Vagina (tissue), 2 donors: ENCODE data around the gene CDKN1B. TPM values are rescaled to one million over a fixed set of nuclear protein-coding genes. Genes with fewer than 3 reads are reported as not detected.

ENCODE experiments used
- DNase-seq, 2 donors: peaks; one replicate each; pipeline ENCODE4 v3.0.0-alpha.2; 2017; ENCODE audit errors: extremely low spot score in 2 of 2
- H3K27ac ChIP-seq: fragments of 200-600 bp; sonication (generic); one replicate; pipeline ENCODE4 v1.5.1; 2019
- H3K27me3 ChIP-seq: fragments of 200-600 bp; sonication (generic); one replicate; pipeline ENCODE4 v1.5.1; 2019
- H3K36me3 ChIP-seq, 2 donors: fragments of 200-600 bp; sonication (generic); one replicate each; pipeline ENCODE4 v1.5.1; 2017 to 2019
- H3K4me1 ChIP-seq: fragments of 200-600 bp; sonication (generic); one replicate; pipeline ENCODE4 v1.5.1; 2019
- H3K4me3 ChIP-seq, 2 donors: fragments of 200-600 bp; sonication (generic); 1 replicate in 1 of 2; 2 replicates in 1 of 2; pipeline ENCODE4 v1.5.1; 2016 to 2019
- H3K9me3 ChIP-seq: fragments of 200-600 bp; sonication (generic); one replicate; pipeline ENCODE4 v1.5.1; 2019
- CTCF ChIP-seq, 3 experiments: fragments of 450-650 bp in 2 of 3; fragments of 200-600 bp in 1 of 3; sonication (generic) in 1 of 3; IDR thresholded peaks; one replicate each; pipeline ENCODE4 v1.5.1; 2017 to 2019; ENCODE audit warnings: antibody characterized with exemption in 3 of 3, mild to moderate bottlenecking in 2 of 3, moderate library complexity in 2 of 3
- POLR2A ChIP-seq, 2 donors: fragments of 450-650 bp; IDR thresholded peaks; one replicate each; pipeline ENCODE4 v1.6.1; 2017; ENCODE audit warnings: antibody characterized with exemption in 2 of 2, mild to moderate bottlenecking in 2 of 2, moderate library complexity in 2 of 2
- POLR2AphosphoS5 ChIP-seq, 2 donors: sonication (generic); formaldehyde crosslinking; IDR thresholded peaks; one replicate each; pipeline ENCODE4 v1.9.0; 2017; ENCODE audit warnings: antibody characterized with exemption in 2 of 2, mild to moderate bottlenecking in 2 of 2, low read depth in 1 of 2; ENCODE audit not compliant: insufficient read depth in 1 of 2
- intact Hi-C: fragments of 100-400 bp; cut with DNase I; formaldehyde crosslinking; loops from one replicate; pipeline ENCODE4 v1.15.1; 2023
- total RNA-seq: library from RNA; depleted of rRNA; stranded (reverse); fragments of >200 nt; gene quantifications from one replicate; pipeline ENCODE4 v1.2.3, GENCODE V29; 2016

Gene CDKN1B
- total RNA-seq, 1 donor from 2014 or later, result 52.5 TPM

DNA sequence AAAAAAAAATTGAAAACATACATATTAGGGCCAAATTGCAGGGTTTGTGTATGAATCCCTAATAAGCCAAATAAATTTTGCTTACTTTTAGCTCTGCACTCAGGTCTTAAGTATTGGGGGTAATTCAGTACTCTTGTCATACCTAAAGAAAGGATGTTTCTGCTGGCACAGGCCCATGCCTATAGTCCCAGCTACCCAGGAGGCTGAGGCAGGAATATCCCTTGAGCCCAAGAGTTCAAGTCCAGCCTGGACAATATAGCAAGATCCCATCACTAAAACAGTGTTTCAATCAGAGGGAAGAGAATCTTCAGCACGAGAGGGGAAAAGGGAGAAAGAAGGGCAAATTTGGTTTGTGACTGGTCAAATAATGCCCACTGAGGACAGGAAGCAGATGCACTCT lies 17.8 kb upstream of the CDKN1B start:
- H3K4me1 ChIP-seq, result peaks cover 12% of the 10 kb centered on the region
- H3K27me3 ChIP-seq, result no peaks in the 10 kb centered on the region
- intact Hi-C loops, result no loop called here
- no peak overlapping the region for H3K27ac ChIP-seq
- DNase-seq, result no peak
- H3K36me3 ChIP-seq, result no peaks in the 10 kb centered on the region
- no peak overlapping the region for H3K4me3 ChIP-seq
- TF ChIP-seq POLR2AphosphoS5 (IDR thresholded peaks at IDR 0.05; ENCODE audit: insufficient read depth in 1 of 2, low read depth in 1 of 2), result no peak
- TF ChIP-seq CTCF (IDR thresholded peaks at IDR 0.05), result no peak
- TF ChIP-seq POLR2A (IDR thresholded peaks at IDR 0.05), result no peak
- no peaks in the 10 kb centered on the region for H3K9me3 ChIP-seq

GRCh38 chr12:12700254-12700653 lies 16.9 kb upstream of the CDKN1B start:
- no peak overlapping the region for H3K27ac ChIP-seq
- H3K36me3 ChIP-seq, result no peaks in the 10 kb centered on the region
- H3K27me3 ChIP-seq, result no peaks in the 10 kb centered on the region
- no peak for TF ChIP-seq POLR2AphosphoS5 (IDR thresholded peaks at IDR 0.05; ENCODE audit: insufficient read depth in 1 of 2, low read depth in 1 of 2)
- TF ChIP-seq POLR2A (IDR thresholded peaks at IDR 0.05), result no peak
- no peak for TF ChIP-seq CTCF (IDR thresholded peaks at IDR 0.05)
- intact Hi-C loops, result loop anchor here (10.0 kb wide), 1 partner anchor 325 kb away; no protein-coding TSS in a partner anchor
- no peak overlapping the region for H3K4me3 ChIP-seq
- DNase-seq, result no peak
- H3K9me3 ChIP-seq, result no peaks in the 10 kb centered on the region
- peaks cover 14% of the 10 kb centered on the region for H3K4me1 ChIP-seq

DNA sequence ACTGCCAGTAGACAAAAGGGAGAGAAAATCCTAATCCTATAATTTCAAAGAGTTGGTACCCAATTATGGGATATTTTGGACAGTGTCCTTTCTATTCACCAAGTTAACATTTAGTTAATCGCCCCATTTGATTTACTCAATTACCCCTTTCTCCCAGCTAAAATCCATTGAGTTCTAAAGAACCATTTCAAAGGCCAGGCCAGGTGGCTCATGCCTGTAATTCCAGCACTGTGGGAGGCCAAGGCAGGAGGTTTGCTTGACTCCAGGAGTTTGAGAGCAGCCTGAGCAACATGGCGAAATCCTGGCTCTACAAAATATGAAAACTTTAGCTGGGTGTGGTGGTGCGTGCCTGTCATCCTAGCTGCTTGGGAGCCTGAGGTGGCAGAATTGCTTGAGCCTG lies 15.7 kb upstream of the CDKN1B start:
- DNase-seq, result no peak
- intact Hi-C loops, result loop anchor here (10.0 kb wide), 1 partner anchor 327 kb away; no protein-coding TSS in a partner anchor
- TF ChIP-seq POLR2AphosphoS5 (IDR thresholded peaks at IDR 0.05; ENCODE audit: insufficient read depth in 1 of 2, low read depth in 1 of 2), result no peak
- TF ChIP-seq CTCF (IDR thresholded peaks at IDR 0.05), result no peak
- no peak for TF ChIP-seq POLR2A (IDR thresholded peaks at IDR 0.05)
- Histone ChIP-seq H3K4me3 (no peak overlapping the region), H3K9me3 (no peaks in the 10 kb centered on the region), H3K36me3 (no peaks in the 10 kb centered on the region), H3K27ac (no peak overlapping the region), H3K4me1 (peaks cover 14% of the 10 kb centered on the region), H3K27me3 (no peaks in the 10 kb centered on the region)

GRCh38 chr12:12704593-12705230 lies 12.5 kb upstream of the CDKN1B start:
- Histone ChIP-seq H3K4me1 (peaks cover 7% of the 10 kb centered on the region), H3K27me3 (no peaks in the 10 kb centered on the region), H3K9me3 (no peaks in the 10 kb centered on the region), H3K36me3 (no peaks in the 10 kb centered on the region), H3K27ac (peak overlapping the region; percentile 42), H3K4me3 (no peak overlapping the region)
- intact Hi-C loops, result loop anchor here (10.0 kb wide), 1 partner anchor 330 kb away; no protein-coding TSS in a partner anchor
- DNase-seq, result no peak
- TF ChIP-seq POLR2A (IDR thresholded peaks at IDR 0.05), result no peak
- TF ChIP-seq CTCF (IDR thresholded peaks at IDR 0.05), result peak; percentile 80 to 99 (median 89)
- peak in 1 of 2 donors; percentile 89 for TF ChIP-seq POLR2AphosphoS5 (IDR thresholded peaks at IDR 0.05; ENCODE audit: insufficient read depth in 1 of 2, low read depth in 1 of 2)

- no peaks in the 10 kb centered on the region for H3K9me3 ChIP-seq
- no peak overlapping the region for H3K27ac ChIP-seq
- H3K27me3 ChIP-seq, result no peaks in the 10 kb centered on the region
- peaks cover 7% of the 10 kb centered on the region for H3K4me1 ChIP-seq
- intact Hi-C loops, result loop anchor here (10.0 kb wide), 1 partner anchor 331 kb away; no protein-coding TSS in a partner anchor
- no peaks in the 10 kb centered on the region for H3K36me3 ChIP-seq
- TF ChIP-seq CTCF (IDR thresholded peaks at IDR 0.05) (no peak), POLR2A (IDR thresholded peaks at IDR 0.05) (no peak), POLR2AphosphoS5 (IDR thresholded peaks at IDR 0.05; ENCODE audit: insufficient read depth in 1 of 2, low read depth in 1 of 2) (no peak)
- DNase-seq, result no peak
- H3K4me3 ChIP-seq, result no peak overlapping the region
Measured at GRCh38 chr12:12705838-12706520, 11.2 kb upstream of the CDKN1B start.
